Activated T-helper 9 cell treated with anti-CD3 and anti-CD28 coated beads, Interleukin-2, amount 50 U/mL, for 16 hours (primary cell): ENCODE results near the gene USP31.

ENCODE experiments used
- DNase-seq: peaks from one replicate; pipeline ENCODE4 v3.0.0-alpha.2; 2020; ENCODE audit warnings: low read depth

Gene USP31

GRCh38 chr16:23149267-23149992 lies at the start of gene USP31:
Gene USP31 (minus strand): TSS chr16:23149452. CDS start chr16:23149270, 182 bp downstream.
- DNase-seq = peak; percentile 85

- DNase-seq = no peak
These were observed 47.3 kb upstream of the USP31 start for GRCh38 chr16:23196539-23196938.

GRCh38 chr16:23195366-23195978 lies 46.2 kb upstream of the USP31 start:
- DNase-seq = no peak

GRCh38 chr16:23194497-23195221 lies 45.4 kb upstream of the USP31 start:
- DNase-seq = no peak

- no peak for DNase-seq
These were observed 39.7 kb upstream of the USP31 start for GRCh38 chr16:23188911-23189310.

- DNase-seq = no peak
These were observed 38.1 kb upstream of the USP31 start for GRCh38 chr16:23187341-23187740.

- DNase-seq = no peak
These were observed 36.9 kb upstream of the USP31 start for GRCh38 chr16:23186171-23186570.

- DNase-seq = no peak
These were observed 36.4 kb upstream of the USP31 start for GRCh38 chr16:23185656-23186055.

- no peak for DNase-seq
These were observed 34.3 kb upstream of the USP31 start for GRCh38 chr16:23183543-23183862.

GRCh38 chr16:23182679-23183542 lies 33.7 kb upstream of the USP31 start, which contains the start of gene SCNN1G:
Gene SCNN1G (plus strand): TSS chr16:23182745. CDS start chr16:23186272, 3,527 bp downstream.
- DNase-seq = no peak

GRCh38 chr16:23182206-23182678 lies 33.0 kb upstream of the USP31 start:
- DNase-seq = peak; percentile 30

GRCh38 chr16:23181506-23181905 lies 32.3 kb upstream of the USP31 start:
- DNase-seq = no peak

GRCh38 chr16:23175651-23176050 lies 26.4 kb upstream of the USP31 start:
- no peak for DNase-seq

- no peak for DNase-seq
These were observed 25.4 kb upstream of the USP31 start for GRCh38 chr16:23174622-23175021.

- no peak for DNase-seq
These were observed 23.7 kb upstream of the USP31 start for GRCh38 chr16:23172994-23173393.

- DNase-seq = no peak
These were observed 23.3 kb upstream of the USP31 start for GRCh38 chr16:23172583-23172982.

- no peak for DNase-seq
These were observed 15.5 kb upstream of the USP31 start for GRCh38 chr16:23164736-23165135.

GRCh38 chr16:23163921-23164320 lies 14.7 kb upstream of the USP31 start:
- DNase-seq = no peak

GRCh38 chr16:23160574-23160973 lies 11.3 kb upstream of the USP31 start:
- no peak for DNase-seq

- DNase-seq = no peak
These were observed 10.8 kb upstream of the USP31 start for GRCh38 chr16:23160082-23160481.

- no peak for DNase-seq
These were observed 8.9 kb upstream of the USP31 start for GRCh38 chr16:23158114-23158513.

GRCh38 chr16:23156946-23157460 lies 7.8 kb upstream of the USP31 start:
- DNase-seq = no peak
